AG09319 (cell line): Measurements from ENCODE around the gene ZDBF2.
"Not testable (repeated sequence)": the region's sequence is repeated elsewhere in the genome, so short reads cannot be mapped to it uniquely, and the experiment has no call there.

Experiments
- DNase-seq: peaks from one replicate; pipeline ENCODE4 v3.0.0-alpha.2; 2010; ENCODE audit warnings: low read depth; ENCODE audit errors: extremely low read depth
- CTCF ChIP-seq: IDR thresholded peaks from 2 replicates; pipeline ENCODE4 v1.5.1; 2011; ENCODE audit warnings: low read depth, mild to moderate bottlenecking, inconsistent platforms, low read length, moderate library complexity

ZDBF2 gene

DNA sequence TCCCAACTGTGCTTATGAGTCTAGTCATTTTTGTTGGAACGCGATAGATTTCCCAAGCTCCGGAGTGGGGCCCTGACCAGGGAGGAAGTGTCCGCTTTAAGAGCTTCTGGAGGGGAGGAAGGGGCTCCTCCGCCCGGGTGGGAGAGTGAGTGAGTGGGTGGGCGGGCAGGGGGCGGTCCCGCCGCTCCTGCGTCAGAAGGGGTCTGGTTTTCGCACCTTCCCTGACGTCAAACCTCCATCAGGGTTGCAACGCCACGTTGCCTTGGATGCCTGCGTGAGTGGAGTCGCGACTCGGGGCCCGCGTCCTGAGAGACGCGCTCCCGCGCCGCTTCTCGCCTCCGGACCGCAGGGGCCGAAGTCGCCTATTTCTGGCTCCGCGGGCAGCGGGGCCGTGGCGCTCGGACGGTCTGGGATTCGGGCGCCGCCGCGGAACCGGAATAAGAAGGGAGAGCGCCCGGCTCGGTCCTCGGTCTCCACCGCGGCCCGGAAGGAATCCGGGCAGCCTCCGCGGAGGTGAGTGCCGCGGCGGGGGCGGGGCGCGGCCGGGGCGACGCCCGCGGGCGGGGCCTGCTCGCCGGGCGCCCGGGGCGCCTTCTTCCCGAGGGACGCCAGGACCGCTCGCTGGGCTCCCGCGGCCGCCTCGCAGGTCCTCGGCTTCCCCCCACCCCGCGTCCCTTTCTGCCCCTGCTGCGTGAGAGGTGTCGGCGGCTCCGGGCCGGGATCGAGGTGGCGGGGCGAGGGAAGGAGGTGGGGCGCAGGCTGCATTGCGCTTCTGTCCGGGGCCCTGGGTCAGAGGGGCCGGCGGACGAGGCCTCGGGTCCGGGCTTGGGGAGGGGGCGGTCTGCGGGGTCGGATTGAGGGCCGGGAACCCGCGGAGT lies at the start of gene ZDBF2:
ZDBF2 (plus strand) TSS at position 230 of the 878 bp plus-strand sequence. CDS start 7,187 bp downstream, outside the sequence.
- DNase-seq, result no peak
- TF ChIP-seq CTCF, result no peak

DNA sequence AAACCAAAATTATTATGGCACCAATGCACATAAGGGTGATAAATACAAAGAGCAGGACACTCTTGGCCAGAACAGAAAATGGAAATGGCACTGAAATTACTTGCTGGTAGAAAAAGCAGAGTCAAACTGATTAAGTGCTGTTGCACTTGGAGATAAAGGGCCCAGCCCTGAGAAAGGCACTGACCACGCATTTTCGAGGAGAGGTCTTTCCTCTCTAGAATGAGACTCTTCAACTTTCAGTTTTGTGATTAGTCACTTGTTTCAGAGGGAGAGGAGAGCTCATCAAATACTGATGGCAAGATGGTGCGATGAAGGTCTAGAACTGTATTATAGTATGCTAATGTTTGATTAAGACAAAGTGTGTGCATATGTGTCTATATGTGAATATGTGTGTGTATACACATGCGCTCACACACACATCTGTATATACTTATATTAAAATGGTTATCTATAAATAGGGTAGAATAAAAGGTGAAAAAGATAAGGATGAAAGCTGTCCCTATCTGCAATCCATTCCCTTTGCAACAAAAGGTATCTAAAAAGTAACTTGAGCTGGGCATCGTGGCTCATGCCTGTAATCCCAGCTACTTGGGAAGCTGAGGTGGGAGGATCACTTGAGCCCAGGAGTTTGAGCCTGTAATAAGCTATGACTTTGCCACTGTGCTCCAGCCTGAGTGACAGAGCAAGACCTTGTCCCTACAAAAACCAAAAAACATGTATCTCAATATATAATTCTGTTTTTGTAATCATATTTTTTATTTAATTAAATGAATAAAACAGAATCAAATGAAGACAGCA lies 48.8 kb upstream of the ZDBF2 start:
- TF ChIP-seq CTCF, result no peak
- DNase-seq, result no peak

GRCh38 chr2:206228636-206229035 lies 45.8 kb upstream of the ZDBF2 start:
- not testable (repeated sequence) for DNase-seq

- no peak for TF ChIP-seq CTCF
- DNase-seq, result no peak
These were observed 44.8 kb upstream of the ZDBF2 start for GRCh38 chr2:206229642-206230041.

DNA sequence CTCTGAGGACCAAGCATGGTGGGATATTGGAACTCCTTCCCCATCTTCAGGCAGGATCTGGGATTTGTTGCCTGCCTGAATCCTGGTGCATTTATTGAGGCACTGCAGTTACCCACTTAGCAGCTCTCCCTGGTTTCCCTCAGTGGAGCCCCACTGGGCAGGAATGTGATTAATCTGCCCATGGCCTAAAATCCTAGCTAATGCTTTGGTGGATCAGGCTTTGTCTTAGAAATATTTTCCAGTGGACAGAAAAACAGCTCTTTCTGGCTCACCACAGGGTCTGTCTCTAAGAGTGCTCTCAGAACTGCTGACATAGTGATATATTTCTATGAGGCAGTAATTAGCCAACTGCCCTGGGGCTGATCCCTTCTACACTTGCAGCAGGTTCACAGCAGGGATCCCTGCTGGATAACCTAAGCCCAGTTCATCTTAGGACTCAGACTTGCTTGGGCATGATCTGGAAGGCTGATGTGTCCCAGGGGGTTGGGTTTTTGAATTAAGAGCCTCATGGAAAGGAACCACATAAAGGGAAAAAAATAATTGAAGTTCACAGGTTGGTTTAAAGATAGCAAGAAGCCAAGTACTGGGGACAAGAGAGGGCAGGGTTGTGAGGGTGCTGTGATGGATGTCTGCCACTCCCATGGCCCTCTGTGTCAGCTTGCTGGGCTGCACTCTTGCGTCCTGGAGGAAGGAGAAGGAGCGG lies 44.3 kb upstream of the ZDBF2 start:
- peak; percentile 9 for TF ChIP-seq CTCF

DNA sequence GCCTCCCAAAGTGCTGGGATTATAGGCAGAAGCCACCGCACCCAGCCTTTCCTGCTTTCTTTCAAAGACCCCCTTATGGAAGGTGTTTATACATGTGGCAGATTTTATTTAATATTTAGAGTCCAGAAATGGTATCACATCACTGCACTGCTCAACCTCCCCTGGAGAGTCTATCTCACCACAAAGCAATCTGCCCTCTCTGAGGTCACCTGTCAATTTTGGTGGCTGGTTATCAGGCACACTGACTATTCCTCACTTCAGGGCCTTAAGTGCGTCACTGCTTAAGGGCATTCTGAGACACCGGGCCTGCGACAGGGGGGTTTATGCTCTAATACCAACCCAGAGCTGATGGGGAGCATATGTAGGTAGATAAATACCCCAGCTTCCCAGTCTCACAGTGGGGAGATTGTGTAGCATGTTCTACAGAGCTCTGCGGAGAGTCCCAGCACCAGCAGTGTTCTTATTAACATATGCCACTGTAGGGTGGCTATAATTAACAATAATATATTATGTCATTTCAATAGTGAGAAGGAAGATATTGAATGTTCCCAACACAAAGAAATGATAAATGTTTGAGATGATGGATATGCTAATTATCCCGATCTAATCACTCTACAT lies 42.7 kb upstream of the ZDBF2 start:
- no peak for TF ChIP-seq CTCF
- DNase-seq, result no peak

More for the DNA sequence above, 44.3 kb upstream of the ZDBF2 start:
- DNase-seq, result no peak

GRCh38 chr2:206232287-206233035 lies 42.0 kb upstream of the ZDBF2 start:
- TF ChIP-seq CTCF, result no peak; the same call in 1 of the 2 replicates
- DNase-seq, result no peak
